Ectodermal cell (in vitro differentiated cells): Measurements from ENCODE around the gene LRRC1.

ENCODE experiments used
- H3K27ac ChIP-seq: 2 replicates; pipeline ENCODE4 v1.7.0; 2013; ENCODE audit warnings: mild to moderate bottlenecking, low read depth, low read length; ENCODE audit not compliant: insufficient read depth, poor library complexity, severe bottlenecking
- H3K27me3 ChIP-seq: 2 replicates; pipeline ENCODE4 v1.7.0; 2013; ENCODE audit warnings: mild to moderate bottlenecking, low read length; ENCODE audit not compliant: insufficient read depth, control insufficient read depth, poor library complexity, severe bottlenecking
- H3K36me3 ChIP-seq: one replicate; pipeline ENCODE4 v1.7.0; 2013; ENCODE audit warnings: low read length; ENCODE audit not compliant: control insufficient read depth, insufficient read depth
- H3K4me1 ChIP-seq: one replicate; pipeline ENCODE4 v1.7.0; 2013; ENCODE audit warnings: low read length; ENCODE audit not compliant: control insufficient read depth, insufficient read depth
- H3K4me3 ChIP-seq: 2 replicates; pipeline ENCODE4 v1.7.0; 2013; ENCODE audit warnings: low read depth, low read length, control low read depth; ENCODE audit not compliant: insufficient read depth
- H3K9me3 ChIP-seq: 2 replicates; pipeline ENCODE4 v1.7.0; 2013; ENCODE audit warnings: mild to moderate bottlenecking, low read length, moderate library complexity; ENCODE audit not compliant: control insufficient read depth
- WGBS, 2 experiments: methylation state at CpG; one replicate each; pipeline ENCODE4 v1.1.7; 2013; ENCODE audit warnings: missing lambda C conversion rate in 2 of 2; 5-methylcytosine and 5-hydroxymethylcytosine counted together

LRRC1 gene

DNA sequence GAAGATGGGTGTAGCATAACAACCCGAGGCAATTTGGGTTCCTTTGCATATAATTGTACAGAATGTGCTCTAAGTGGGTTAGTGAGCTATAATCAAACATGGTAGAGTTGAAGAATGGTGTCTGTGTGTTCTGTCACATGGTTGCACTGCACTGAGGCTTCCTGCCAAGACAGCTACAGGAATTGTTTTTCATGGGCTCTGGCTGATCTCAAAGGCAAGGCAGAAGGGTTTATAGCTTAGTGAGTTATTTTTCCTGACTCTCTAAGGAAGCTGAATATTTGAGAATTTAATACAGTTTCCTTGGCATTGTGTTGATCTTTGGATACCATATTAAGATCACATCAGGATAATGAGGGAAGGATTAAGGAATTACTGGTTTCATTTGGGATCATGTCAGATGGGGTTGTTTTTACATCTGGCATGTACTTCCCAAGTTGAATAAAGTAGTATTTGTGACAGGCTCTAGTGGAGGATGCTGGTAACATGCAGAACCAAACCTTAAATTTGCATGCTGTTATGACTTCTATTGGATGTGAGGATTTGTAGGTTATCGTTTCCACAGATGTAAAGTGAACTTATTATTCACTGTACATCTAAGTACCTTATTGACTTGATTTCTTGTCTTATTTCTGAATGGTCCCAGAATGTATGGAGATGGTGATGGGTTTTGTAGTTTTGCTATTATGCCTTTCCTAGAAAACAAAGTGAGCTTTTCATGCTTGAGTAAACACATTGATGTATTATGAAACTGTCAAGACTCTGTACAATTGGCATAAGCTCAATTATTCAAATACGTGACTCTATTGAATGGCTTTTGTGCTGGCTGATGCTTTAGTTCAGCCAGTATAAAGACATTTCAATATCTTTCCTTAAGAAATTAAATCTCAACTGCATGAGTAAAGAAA, 43.3 kb downstream of the LRRC1 start:
- Histone ChIP-seq H3K27me3 (no peaks in the 10 kb centered on the region), H3K36me3 (no peaks in the 10 kb centered on the region), H3K27ac (peak overlapping the region; percentile 64), H3K4me1 (peaks cover 10% of the 10 kb centered on the region), H3K4me3 (no peak overlapping the region), H3K9me3 (no peaks in the 10 kb centered on the region)
- WGBS, 2 experiments: 75 to 89% methylated on average over 1 to 3 of the region's 3 CpGs

DNA sequence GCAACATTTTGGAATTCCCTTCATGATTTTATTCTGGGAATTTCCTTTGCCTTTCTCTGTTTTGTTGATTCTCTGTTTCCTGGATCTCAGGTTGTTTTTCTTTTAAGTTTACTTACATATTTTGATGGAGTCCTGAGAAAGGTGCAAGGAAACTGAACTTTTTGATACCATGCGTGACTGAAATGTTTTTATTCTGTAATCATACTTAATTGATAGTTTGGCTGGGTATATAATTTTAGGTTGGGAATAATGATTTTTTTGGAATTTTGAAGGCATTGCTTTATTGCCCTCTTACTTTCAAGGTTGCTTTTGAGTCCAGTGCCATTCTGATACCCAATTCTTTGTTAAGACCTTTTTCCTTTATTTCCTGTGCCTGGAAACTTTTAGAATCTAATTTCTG, 45.2 kb downstream of the LRRC1 start:
- H3K36me3 ChIP-seq: no peaks in the 10 kb centered on the region
- peaks cover 15% of the 10 kb centered on the region for H3K4me1 ChIP-seq
- 92 to 100% methylated on average over 1 of the region's 1 CpG for WGBS, 2 experiments
- no peak overlapping the region for H3K27ac ChIP-seq
- no peaks in the 10 kb centered on the region for H3K27me3 ChIP-seq
- H3K9me3 ChIP-seq: no peaks in the 10 kb centered on the region
- H3K4me3 ChIP-seq: no peak overlapping the region

DNA sequence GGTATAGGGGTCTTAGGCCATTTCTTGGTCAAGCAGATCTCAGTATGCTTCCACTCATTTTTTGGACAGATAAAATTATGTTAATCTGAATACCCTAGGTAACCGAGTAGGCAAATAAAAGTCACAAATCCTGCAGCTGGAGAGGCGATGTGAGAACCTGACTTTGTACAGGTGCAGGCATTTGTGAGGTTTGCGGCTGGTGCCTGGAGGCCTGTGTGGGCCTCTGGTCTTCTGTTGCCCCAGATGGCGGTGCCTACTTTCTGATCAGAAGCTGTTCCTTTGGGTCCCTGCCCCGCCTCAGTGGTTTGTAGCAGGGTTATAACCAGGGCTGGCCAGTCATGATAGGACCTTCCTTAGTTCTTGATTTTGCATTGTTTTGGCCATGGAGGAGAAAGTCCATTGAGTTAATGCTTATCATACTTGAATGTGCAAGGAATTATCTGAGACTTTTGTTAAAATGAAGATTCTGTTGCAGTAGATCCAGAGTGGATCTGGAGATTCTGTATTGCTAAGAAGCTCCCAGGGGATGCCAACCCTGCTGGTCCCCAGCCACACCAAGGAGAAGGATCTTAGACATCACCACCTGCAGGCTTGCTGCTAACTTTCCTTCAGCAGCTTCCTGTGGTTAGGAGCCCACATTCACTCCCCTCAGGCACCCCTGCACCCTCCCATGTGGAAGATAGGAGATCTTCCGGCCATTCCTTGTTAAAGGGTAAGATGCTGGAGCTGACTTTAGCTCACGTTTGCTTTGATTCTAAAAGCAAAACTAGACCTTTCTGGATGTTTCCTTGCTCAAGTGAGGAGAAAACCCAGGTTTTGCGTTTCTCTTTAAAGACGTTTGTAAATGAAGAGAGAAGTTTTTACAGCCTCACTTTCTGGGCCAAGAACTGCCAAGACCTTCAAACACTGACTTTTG, 50.7 kb downstream of the LRRC1 start:
- H3K4me3 ChIP-seq: no peak overlapping the region
- no peaks in the 10 kb centered on the region for H3K36me3 ChIP-seq
- no peaks in the 10 kb centered on the region for H3K9me3 ChIP-seq
- H3K4me1 ChIP-seq: peaks cover 6% of the 10 kb centered on the region
- 94 to 96% methylated on average over 9 of the region's 9 CpGs for WGBS, 2 experiments
- H3K27me3 ChIP-seq: no peaks in the 10 kb centered on the region
- no peak overlapping the region for H3K27ac ChIP-seq

DNA sequence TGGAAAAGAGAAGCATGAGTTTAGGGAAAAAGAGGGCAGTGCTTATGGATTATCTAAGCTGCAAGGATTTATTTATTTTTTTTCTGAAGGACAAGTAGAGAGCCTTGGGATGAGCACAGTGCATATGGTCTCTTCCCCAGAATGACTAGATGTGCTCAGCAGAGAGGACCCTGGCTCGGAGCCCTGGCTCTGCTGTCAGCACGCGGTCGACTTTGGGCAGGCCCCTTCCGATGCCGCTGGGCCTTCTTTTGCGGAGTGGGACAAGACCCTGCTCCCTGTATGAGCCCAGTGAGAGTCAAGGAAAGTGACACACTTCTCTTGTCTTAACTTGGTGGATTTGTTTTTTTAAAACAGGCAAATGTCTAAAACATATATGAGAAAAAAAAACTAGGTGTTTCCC, 51.4 kb downstream of the LRRC1 start:
- H3K27me3 ChIP-seq: no peaks in the 10 kb centered on the region
- H3K4me1 ChIP-seq: peaks cover 6% of the 10 kb centered on the region
- no peak overlapping the region for H3K4me3 ChIP-seq
- no peaks in the 10 kb centered on the region for H3K36me3 ChIP-seq
- H3K9me3 ChIP-seq: no peaks in the 10 kb centered on the region
- WGBS, 2 experiments: 88% methylated on average over 7 of the region's 7 CpGs
- H3K27ac ChIP-seq: no peak overlapping the region

DNA sequence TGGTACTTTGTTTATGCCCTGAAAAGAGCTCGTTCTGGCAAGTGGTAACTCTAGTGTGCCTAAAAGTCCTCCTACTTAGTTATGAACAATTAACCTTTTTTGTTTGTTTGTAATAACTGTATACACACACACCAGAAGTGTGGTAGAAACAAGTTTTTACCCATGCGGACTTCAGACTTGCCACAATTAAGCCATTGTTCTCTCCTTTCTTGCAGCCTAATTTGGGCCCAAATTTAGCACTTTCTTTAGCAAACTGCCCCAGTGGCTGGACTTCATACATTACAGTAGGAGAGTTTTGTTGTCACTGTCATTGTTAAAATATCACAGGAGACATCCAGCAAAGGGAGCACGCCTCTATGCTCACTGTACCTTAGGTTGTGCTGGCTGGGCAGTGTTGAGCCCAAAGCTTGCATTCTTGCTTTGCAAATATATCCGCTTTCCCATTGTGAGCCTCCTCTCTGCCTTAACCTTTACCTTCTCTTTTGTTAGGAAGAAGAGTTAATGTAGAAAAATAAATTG, 53.0 kb downstream of the LRRC1 start:
- no peaks in the 10 kb centered on the region for H3K27me3 ChIP-seq
- H3K9me3 ChIP-seq: no peaks in the 10 kb centered on the region
- H3K4me3 ChIP-seq: no peak overlapping the region
- WGBS, 2 experiments: 79 to 82% methylated on average over 4 of the region's 4 CpGs
- no peak overlapping the region for H3K27ac ChIP-seq
- no peaks in the 10 kb centered on the region for H3K36me3 ChIP-seq
- H3K4me1 ChIP-seq: peaks cover 6% of the 10 kb centered on the region

DNA sequence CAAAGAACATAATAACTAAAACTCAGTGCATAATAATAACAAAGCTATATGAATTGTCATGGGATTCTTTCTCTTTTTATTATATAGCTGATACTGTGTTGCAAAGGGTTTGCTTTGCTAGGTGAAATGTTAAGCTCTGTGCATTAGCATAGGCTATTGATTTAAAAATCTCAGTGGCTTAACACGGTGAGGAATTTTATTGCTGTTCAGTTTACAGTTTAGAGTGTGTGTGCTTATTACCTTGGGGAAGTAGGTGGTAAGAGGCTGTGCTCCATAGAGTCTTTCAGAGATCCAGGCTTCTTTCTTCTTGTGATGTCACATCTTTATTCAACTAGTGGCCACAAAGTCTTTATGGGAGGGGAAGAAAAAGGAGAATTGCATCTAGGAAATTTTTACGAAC, 55.7 kb downstream of the LRRC1 start:
- Histone ChIP-seq H3K27ac (no peak overlapping the region), H3K27me3 (no peaks in the 10 kb centered on the region), H3K9me3 (no peaks in the 10 kb centered on the region), H3K4me1 (no peaks in the 10 kb centered on the region), H3K36me3 (no peaks in the 10 kb centered on the region), H3K4me3 (no peak overlapping the region)
- WGBS, 2 experiments: 95 to 96% methylated on average over 1 to 2 of the region's 2 CpGs

DNA sequence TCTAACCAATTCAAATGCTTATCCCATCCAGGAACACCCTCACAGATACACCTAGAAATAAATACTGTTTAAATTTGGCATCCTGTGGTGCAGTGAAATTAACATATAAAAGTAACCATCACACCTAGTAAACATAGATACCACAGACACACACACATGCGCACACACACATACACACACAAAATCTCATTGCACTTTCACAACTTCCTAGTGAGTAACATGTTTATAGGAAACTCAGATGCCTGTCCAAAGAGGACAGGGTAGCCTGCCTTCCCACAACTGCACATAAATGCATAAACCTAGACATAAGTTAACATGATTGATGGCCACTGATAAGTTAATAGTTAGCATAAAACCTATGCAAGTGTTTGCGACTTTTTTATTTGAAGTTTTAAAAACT, 56.8 kb downstream of the LRRC1 start:
- H3K27me3 ChIP-seq: no peaks in the 10 kb centered on the region
- no peaks in the 10 kb centered on the region for H3K4me1 ChIP-seq
- no peak overlapping the region for H3K27ac ChIP-seq
- H3K4me3 ChIP-seq: no peak overlapping the region
- no peaks in the 10 kb centered on the region for H3K36me3 ChIP-seq
- no peaks in the 10 kb centered on the region for H3K9me3 ChIP-seq
- WGBS, 2 experiments: 85 to 93% methylated on average over 2 of the region's 2 CpGs

DNA sequence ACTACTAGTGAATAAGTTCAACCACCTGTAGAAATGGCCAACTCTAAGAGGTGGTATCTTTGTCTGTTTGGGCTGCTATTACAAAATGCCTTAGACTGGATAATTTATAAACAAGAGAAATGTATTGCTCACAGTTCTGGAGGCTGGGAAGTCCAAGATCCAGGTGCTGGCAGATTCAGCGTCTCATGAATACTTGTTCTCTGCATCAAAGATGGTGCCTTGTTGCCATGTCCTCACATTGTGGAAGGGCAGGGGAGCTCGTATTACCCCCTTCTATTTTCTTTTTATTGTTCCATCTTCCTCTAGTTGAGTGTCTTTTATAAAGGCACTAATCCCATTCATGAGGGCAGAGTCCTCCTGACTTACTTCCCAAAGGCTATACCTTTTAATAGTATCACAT, 58.0 kb downstream of the LRRC1 start:
- Histone ChIP-seq H3K27me3 (no peaks in the 10 kb centered on the region), H3K4me1 (peaks cover 4% of the 10 kb centered on the region), H3K9me3 (no peaks in the 10 kb centered on the region), H3K36me3 (no peaks in the 10 kb centered on the region), H3K4me3 (no peak overlapping the region), H3K27ac (no peak overlapping the region)
- WGBS, 2 experiments: 69 to 73% methylated on average over 1 to 2 of the region's 2 CpGs

DNA sequence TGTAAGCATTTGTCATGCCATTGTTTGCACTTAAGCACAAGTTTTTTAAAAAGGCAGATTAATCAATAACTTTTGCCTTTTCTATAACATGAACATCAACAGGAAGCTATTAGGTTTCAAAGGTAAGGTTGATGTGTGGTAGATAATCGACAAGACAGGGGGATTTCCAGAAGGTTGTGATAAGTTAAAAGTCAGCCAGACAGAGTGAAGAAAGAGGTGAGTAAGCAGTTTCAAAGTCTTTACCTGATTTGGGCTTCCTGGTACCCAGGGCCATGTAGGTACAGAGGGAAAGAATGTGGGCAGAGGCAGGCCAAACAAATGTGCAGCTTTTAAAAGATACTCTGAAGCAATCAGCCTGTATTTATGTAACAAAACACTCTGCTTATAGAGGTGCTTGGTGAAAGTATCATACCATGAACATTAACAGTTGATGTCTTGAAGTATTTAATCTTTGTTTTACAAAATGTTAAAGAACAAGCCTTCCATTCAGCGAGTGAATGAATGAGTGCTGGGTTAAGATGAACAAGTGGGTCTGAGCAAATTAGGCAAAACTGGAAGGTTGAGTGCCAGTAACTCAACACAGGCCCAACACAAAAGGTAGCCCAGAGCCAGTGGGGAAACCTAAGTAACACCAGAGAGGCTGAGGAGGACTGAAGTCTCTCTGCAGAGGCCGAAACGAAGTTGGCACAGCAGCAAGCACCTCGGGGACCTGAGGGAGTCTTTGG, 60.2 kb downstream of the LRRC1 start:
- H3K27me3 ChIP-seq: no peaks in the 10 kb centered on the region

More for the DNA sequence above, 60.2 kb downstream of the LRRC1 start:
- no peak overlapping the region for H3K27ac ChIP-seq
- no peak overlapping the region for H3K4me3 ChIP-seq
- 91 to 94% methylated on average over 5 of the region's 5 CpGs for WGBS, 2 experiments
- H3K9me3 ChIP-seq: no peaks in the 10 kb centered on the region
- H3K36me3 ChIP-seq: no peaks in the 10 kb centered on the region
- peaks cover 4% of the 10 kb centered on the region for H3K4me1 ChIP-seq
